HT-29 (cell line): ENCODE results near the gene PJVK. TPM values are rescaled to one million over a fixed set of nuclear protein-coding genes. Genes with fewer than 3 reads are reported as not detected.
A peak's percentile ranks its signal among the peaks of the same experiment; 100 is the strongest.
"Not testable (repeated sequence)": the region's sequence is repeated elsewhere in the genome, so short reads cannot be mapped to it uniquely, and the experiment has no call there.

Experiments used
- DNase-seq: peaks from one replicate; pipeline ENCODE4 v3.0.0-alpha.2; 2015; ENCODE audit warnings: low spot score
- total RNA-seq: library from RNA; depleted of rRNA; stranded (reverse); fragments of >200 nt; shearing (Covaris generic); gene quantifications from 2 replicates; pipeline ENCODE4 v1.2.3, GENCODE V29; 2014; rRNA removed

PJVK gene, protein sequence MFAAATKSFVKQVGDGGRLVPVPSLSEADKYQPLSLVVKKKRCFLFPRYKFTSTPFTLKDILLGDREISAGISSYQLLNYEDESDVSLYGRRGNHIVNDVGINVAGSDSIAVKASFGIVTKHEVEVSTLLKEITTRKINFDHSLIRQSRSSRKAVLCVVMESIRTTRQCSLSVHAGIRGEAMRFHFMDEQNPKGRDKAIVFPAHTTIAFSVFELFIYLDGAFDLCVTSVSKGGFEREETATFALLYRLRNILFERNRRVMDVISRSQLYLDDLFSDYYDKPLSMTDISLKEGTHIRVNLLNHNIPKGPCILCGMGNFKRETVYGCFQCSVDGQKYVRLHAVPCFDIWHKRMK
- total RNA-seq: 0.23 and 0.26 TPM in 2 replicates

DNA sequence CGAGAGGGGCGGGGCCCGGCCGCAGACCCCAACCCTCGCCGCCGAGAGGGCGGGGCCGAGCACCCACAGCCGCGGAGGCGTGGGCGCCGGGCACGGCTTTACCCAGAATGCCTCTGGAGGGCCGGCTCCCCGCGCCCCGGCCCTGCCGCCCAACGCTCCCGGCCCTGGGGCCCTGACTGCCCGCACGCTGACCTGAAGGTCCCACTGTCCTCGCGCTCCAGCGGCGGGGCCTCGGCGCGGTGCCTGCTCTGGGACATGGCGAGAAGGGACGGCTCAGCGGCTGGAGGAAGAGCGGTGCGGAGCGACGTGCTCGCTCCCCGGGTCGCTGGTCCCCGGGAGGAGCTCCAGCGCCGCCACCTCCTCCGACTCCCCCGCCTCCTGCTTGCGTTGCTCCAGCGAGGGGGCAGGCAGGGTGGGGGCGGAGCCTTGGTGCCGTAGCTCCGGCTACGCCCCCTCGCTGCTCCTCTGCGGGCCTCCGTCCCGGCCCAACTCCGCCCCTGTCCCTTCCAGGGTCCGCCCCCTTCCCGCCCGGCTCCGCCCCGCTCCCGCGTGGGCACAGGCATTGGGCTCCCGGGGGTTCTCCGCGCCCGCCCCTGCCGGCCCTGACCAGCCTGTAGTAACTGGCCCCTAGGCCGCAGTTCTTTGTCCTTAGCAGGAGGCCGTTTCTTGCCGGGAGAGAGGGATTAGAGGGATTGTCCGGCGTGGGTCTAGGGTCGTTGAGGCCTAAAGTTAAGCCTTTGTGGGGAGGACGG lies at the start of gene PJVK, which contains the start of gene PRKRA:
PJVK (plus strand) TSS at position 605 of the 752 bp plus-strand sequence. CDS start 2,032 bp downstream, outside the sequence.
PRKRA (minus strand) TSS at position 402 of the 752 bp plus-strand sequence; CDS start at position 257, 145 bp downstream.
- DNase-seq: peak; percentile 95

DNA sequence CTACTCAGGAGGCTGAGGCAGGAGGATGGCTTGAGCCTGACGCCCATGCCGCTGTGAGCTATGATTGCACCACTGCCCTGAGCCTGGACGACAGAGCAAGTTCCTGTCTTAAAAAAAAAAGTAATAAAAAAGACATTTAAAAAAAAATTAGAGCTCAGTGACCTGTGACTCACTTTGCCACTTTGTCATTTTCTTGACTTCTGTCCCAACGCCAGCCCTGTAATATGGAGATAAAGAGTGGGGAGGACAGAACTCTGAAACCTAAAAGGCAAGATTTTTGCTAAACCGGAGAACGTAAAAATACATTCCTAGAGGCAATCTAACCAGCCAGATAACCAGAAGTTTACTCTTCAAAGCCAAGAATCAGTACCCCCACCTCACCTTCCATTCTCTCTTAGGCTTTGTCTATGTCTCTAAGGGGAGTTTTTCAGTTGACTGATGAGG lies 49.2 kb upstream of the PJVK start:
- no peak for DNase-seq

DNA sequence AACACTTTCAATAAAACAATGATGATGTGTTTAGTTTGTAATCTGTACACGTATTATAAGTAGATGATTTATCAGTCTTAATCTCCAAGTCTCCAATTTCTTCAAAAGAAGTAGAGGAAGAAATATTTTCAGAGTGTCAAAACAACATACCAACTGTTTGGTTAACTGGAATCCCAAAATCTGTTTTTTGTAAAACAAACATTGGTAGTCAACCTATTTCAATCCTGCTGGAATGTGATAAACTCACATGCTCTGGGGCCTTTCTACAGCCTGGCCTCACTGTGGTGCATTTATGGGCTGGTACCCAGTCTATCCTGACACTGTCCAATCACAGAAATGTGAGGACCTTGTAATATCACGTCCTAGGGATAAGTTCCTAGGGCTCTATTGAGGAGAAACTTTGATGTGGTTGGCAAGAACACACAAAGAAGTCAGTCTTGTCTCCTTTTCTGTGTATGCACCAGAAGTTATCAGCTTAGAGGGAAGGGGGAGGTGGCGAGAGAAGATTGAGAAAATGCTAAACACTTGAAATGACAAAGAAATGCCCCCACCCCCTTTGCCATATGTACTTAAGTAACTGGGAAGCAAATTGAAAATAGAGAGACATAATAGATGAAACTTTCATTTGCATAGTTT lies 47.4 kb upstream of the PJVK start:
- no peak for DNase-seq

DNA sequence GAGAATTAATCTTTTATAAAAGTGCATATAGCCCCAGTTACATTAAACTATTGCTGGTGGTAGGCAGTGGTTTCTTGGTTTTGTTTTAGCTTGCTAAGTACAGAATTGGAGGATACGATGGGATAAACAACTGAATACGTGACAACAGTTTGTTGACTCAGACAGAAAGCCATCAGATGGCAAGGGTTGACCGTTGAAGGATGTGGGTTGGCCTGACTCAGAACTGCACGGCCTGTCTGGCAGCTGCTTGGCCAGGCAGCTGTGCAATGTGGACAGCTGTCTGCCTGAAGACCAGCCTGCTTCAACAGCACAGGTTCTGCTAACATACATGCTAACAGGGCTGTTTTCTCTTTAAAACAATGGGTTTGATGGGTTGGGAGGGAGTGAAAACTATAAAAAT lies 46.8 kb upstream of the PJVK start:
- no peak for DNase-seq

DNA sequence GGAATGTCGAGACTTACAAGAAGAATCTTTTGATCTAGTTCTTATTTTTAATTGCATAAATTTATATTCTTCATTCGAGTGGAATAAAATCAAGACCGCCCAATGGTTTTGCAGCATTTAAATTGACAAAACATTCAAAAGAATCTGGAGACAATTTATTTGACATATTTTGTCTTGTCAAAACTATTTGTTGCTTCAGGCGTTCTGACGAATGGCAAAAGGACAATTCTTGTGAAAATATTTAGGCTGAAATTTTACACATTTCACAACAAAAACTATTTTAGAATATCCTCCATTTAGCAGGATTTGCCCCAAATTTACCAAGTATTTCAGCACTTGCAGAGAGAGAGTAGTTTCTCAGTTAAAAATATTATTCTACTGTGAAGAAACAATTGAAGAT lies 41.9 kb upstream of the PJVK start:
- no peak for DNase-seq

DNA sequence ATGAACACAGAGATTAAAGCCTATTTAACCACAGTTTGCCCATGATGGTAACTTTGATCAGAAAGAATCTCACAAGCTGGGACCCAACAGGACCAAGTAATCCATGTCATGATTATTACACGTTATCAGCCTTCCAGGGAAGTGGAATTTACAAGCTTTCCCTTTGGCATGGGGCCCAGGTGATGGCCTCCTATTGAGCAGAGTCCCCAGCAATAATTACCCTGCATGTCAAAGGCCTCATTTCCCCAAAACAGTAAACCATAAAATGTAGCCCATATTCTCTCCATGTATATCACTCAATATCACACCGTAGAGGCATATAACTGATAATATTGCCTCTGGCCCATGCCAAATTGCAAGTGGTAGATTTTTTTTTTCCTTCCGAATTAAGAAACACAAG lies 39.1 kb upstream of the PJVK start:
- DNase-seq: no peak

DNA sequence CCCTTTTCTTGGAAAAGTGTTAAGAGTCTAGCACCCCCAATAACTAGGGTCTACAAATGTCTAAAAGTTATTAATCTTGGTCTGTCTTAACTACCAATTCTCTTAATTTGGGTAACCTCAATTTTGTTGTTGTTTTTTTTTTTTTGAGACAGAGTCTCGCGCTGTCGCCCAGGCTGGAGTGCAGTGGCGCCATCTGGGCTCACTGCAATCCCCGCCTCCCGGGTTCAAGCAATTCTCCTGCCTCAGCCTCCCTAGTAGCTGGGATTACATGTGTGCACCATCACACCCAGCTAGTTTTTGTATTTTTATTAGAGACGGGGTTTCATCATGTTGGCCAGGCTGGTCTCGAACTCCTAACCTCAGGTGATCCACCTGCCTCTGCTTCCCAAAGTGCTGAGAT lies 38.7 kb upstream of the PJVK start:
- not testable (repeated sequence) for DNase-seq

DNA sequence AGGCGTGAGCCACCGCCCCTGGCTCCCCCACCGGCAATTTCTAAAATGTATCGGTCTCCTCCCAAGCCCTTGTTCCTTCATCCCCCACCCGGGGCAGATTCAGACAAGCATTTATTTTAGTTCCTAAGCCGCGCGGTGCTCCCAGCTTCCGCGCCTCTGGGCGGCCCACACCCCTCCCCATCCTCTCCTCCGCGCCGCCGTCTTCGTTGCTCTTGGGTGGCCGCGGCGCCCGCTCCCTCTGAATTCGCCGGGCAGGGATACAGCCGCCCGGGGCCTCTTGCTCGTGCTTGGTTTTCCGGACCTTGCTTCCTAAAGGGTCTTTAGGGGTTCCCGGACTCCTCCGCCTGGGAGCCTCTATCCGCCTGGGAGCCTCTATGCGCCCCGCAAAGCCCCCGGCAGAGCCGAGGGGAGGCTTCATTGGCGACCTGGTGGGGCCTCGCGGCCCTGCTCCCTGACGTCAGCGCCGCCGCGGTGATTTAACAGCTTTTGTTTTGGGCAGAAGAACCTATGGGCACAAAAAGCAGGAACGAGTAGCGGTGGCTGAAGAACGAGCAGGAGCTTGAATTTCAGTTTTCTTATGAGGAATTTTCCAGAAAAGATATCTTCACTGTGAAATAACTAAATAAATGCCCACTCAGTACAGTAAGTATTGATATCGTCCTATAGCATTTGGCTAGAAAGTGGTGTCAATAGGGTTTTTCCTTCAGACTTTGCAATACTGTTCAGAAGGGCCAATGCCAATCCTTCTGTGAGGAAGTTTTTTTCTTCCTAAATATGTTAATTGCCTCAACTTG lies 37.5 kb upstream of the PJVK start:
- DNase-seq: no peak

DNA sequence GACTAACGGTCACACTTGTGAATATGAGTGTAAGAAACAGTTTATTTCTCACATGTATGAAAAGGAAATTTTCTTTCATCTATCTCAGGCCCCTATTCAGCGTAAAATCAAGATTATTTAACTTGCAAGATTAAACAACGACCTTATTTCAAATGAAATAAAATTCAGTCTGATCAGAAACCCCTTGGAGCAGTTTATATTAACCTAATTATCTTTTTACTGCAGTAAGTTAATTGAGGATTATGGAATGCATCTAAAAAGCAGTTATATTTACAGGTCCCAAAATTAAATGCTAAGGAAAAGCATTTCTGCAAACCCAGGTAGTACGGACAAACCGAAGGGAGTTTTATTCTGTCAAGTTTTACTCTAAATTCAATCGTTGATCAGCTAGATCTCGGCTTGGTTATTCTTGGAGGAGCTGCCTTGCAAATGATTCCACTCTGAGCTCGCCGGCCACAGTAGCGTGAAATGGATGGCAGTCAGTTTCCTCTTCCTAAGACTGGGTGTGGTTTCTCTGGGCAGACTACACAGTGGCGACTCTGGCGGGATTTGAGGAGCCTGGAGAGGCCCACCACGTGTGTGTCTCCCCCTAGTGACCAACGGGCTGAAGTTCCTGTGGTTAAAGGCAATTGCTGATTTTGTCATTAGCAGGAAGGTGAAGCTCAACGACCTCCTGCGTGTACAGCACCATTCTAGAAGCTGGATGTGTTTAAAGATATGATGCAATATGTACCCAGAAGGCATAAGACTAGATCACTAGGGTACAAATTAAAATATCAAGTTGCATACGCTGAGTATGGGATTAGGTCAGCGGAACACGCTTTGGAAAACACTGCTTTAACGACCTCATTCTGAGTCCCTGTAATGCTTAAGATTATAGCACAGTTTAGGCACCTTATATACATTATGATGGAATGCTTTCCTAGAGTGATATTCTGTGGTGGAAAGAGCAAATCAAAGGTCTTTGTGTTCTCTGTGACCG lies 36.6 kb upstream of the PJVK start:
- peak; percentile 80 for DNase-seq

DNA sequence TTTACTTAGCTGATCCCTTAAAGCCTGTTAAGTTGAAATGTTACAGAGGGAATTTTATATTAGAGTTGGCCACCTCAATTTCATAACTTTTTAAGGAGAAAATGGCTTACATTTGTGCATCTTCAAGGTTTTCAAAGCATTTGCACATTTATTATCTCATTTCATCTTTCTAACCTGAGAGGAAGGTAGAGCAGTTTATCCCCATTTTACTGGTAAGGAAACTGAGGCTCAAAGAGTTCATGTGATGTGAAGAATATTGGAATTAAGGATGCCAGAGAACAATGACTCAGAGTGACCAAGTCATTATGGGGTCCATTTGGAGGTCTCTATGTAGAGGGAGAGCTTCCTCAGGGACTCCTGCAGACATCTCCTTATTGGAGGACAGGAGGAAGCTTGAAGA lies 35.2 kb upstream of the PJVK start:
- DNase-seq: no peak

DNA sequence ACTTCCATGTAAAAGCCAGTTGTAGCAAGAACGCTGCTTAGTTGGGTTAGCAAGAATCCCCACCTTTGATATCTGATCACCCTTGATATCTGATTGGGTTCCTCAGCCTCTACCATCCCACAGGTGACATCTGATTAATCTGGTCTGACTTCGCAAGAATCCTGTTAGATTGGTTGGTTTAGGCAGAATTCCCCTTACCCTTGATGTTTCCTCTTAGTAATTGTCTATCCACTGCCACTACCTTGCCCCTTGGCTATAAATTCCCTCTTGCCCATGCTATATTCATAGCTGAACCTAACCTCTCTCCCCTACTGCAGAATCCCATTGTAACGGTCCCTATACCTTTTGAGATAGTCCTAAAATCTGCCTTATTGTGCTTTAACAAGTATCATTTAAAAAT lies 33.3 kb upstream of the PJVK start:
- DNase-seq: no peak

DNA sequence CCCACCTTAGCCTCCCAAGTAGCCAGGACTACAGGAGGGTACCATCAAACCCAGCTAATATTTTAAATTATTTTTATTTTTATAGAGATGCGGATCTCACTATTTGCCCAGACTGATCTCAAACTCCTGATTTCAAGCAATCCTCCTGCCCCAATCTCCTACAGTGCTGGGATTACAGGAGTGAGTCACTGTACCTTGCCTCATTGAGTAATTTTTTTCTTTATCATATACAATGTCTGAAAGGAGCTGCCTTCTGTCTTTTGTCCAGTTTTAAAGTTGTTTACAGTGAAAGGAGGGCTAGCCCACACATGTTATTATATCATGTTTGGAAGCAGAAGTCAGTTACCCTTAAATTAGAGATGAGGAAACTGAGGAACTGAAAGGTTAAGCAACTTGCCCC lies 32.8 kb upstream of the PJVK start:
- DNase-seq: no peak

DNA sequence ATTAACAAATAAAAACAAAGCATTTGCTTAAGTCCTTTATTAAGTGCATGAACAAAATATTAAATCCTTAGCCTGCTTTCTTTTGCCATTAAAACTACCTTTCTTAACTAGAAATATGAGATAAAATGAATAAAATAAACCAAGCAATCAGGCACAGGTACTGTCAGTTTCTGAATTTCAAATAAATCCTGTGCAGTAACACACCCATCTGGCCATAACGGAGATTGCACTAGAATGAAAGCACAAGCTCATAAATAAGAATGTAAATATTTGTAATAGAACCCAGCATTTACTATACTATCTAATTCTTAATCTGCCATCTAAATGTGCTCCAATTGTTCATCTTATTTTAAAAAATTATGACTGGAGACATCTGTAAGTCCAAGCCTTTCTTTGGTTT lies 32.1 kb upstream of the PJVK start:
- peak; percentile 36 for DNase-seq

DNA sequence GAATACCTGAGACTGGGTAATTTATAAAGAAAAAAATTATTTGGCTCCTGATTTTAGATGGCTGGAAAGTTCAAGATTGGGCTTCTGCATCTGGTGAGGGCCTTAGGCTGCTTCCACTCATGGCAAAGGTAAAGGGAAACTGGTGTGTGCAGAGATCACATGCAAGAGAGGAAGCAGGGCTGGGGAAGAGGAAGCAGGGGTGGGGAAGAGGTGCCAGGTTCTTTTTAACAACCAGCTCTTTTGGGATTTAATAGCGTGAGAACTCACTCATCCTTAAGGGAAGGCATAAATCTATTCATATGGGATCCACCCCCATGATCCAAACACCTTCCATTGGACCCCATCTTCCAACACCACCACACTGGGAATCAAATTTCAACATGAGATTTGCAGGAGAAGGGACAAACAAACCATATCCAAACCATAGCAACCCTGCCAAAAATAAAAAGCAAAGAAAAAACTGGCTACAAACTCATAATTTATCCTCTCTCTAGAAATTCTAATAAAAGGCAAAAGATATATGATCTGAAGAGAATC lies 30.6 kb upstream of the PJVK start:
- DNase-seq: no peak

DNA sequence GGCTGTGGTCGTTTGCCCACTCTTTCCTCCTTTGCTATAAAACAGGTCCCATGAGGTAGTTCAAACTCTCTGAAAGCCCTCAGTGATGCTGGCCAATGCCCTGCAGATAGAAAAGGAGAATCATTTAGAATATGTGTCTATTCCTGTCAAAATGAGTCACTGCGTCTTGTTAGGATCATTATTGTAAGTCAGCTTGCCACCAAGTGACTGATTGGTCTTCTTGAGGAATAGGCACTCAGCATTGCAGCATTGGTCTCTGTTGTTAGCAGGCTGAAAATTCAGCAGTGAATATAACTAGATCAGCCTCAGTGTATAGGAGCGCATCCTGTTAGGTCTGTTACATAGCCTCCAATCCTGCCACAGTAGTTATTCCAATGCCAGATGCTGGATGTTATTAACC lies 29.1 kb upstream of the PJVK start:
- DNase-seq: no peak

DNA sequence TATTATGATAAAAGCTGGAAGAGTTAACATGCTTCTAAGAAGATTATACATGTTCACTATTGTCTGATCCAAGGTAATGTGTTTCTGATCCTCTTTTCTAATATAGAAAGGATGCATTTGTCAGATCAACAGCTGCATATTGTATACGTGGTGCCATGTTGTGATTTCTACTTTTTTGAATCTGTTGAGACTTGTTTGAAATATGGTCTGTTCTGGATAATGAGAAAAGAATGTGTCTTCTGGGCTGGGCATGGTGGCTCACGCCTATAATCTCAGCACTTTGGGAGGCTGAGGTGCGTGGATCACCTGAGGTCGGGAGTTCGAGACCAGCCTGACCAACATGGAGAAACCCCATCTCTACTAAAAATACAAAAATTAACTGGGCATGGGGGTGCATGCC lies 27.4 kb upstream of the PJVK start:
- not testable (repeated sequence) for DNase-seq

DNA sequence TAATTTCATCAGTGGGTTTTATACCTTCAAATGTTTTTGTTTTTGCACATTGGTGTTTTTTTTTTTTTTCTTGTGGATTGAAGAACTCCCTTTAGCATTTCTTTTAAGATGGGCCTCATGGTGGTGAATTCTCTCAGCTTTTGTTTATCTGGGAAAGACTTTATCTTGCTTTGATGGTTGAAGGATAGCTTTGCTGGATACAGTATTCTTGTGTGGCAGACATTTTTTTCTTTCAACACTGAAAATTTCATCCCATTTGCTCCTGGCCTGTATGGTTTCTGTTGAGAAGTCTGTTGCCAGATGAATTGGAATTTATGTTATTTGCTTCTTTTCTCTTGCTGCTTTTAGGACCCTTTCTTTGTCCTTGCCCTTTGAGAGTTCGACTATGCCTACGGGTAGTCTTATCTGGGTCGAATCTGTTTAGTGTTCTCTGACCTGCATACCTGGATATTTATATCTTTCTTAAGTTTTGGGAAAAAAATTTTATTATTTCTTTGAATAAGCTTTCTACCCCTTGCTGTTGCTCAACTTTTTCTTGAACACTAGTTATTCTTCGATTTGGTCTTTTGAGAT lies 25.8 kb upstream of the PJVK start:
- DNase-seq: no peak

DNA sequence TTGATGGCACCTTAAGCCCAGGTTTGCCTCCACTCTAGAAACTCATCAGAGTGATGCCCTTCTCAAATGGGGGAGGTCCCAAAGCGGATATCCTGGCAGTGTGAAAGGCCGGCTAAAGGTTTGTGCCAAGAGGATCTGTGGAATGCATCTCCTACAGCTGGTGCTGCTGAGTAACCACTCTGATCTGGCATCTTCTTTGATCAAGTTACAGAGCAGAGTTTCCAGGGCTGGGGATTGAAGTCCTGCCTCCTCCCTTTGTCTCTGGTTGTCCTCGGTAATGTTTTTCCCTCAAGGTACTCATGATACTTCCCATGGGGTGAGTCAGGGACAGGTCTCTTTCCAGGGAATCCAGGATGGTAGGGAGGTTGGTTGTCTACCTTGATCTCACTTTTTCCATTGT lies 24.8 kb upstream of the PJVK start:
- no peak for DNase-seq

DNA sequence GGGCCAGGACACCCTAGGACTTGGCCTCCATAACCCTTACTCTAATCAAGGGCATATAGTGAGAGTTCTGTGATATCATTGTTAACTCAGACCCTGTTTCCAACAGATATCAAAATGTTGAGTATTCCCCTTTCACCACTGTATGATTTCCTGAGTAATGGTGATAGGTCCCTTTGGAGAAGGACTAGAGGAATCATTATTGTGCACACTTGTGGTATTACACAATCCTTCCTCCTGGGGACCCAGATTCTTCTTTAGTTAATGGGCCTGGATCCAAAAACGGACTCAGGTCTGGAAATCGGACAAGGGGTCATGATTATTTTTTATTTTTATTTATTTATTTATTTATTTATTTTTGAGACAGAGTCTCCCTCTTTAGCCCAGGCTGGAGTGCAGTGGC lies 23.7 kb upstream of the PJVK start:
- no peak for DNase-seq

DNA sequence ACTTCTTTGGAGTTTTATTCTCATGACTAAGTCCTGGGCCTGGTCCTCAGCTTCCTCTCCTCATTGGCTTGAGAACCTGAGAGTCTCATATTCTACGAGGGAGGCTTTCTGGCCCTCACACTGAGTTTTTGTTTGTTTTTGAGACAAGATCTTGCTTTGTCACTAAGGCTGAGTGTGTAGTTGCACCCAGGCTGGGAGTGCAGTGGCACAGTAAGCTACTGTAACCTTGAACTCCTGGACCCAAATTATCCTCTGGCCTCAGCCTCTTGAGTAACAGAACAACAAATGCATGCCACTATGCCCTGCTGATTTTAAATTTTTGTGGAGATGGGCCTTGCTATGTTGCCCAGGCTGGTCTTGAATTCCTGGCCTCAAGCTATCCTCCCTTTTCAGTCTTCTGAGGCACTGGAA lies 22.8 kb upstream of the PJVK start:
- no peak for DNase-seq
